HAP-1 (cell line): Measurements from ENCODE around the gene DNAI4.

ENCODE experiments used
- DNase-seq, 2 experiments: peaks; one replicate each; pipeline ENCODE4 v3.0.0-alpha.2; 2016 to 2020; ENCODE audit warnings: low spot score in 2 of 2
- H3K27me3 ChIP-seq: fragments of 250-450 bp; sonication (Bioruptor Pico); 2 replicates; pipeline ENCODE4 v1.5.1; 2020; ENCODE audit warnings: low read depth, mild to moderate bottlenecking, moderate library complexity
- H3K36me3 ChIP-seq: fragments of 250-450 bp; sonication (Bioruptor Pico); replicated peaks from 2 replicates; pipeline ENCODE4 v1.5.1; 2020; ENCODE audit warnings: mild to moderate bottlenecking
- H3K4me1 ChIP-seq: fragments of 250-450 bp; sonication (Bioruptor Pico); 2 replicates; pipeline ENCODE4 v1.5.1; 2020; ENCODE audit warnings: mild to moderate bottlenecking
- H3K4me3 ChIP-seq: fragments of 250-450 bp; sonication (Bioruptor Pico); 2 replicates; pipeline ENCODE4 v1.5.1; 2020; ENCODE audit warnings: mild to moderate bottlenecking, moderate library complexity
- H3K9me3 ChIP-seq: fragments of 250-450 bp; sonication (Bioruptor Pico); 2 replicates; pipeline ENCODE4 v1.5.1; 2020; ENCODE audit warnings: mild to moderate bottlenecking, moderate library complexity
- in situ Hi-C: fragments of 300-500 bp; cut with MboI; formaldehyde crosslinking; loops from 3 replicates; pipeline ENCODE4 v1.14.3; 2020; ENCODE audit warnings: low sequenced_read_pairs, inconsistent platforms, mixed read lengths

Gene DNAI4

GRCh38 chr1:66778969-66779368 lies 145.7 kb downstream of the DNAI4 start:
- no peaks in the 10 kb centered on the region; the same call in 1 of the 2 replicates for H3K4me1 ChIP-seq
- H3K36me3 ChIP-seq = no peaks in the 10 kb centered on the region
- DNase-seq = no peak
- peaks cover 8% of the 10 kb centered on the region; the same call in 1 of the 2 replicates for H3K27me3 ChIP-seq
- H3K4me3 ChIP-seq = no peak overlapping the region
- in situ Hi-C loops = no loop called here
- no peaks in the 10 kb centered on the region for H3K9me3 ChIP-seq

- no peaks in the 10 kb centered on the region for H3K9me3 ChIP-seq
- in situ Hi-C loops = no loop called here
- H3K27me3 ChIP-seq = peaks cover 8% of the 10 kb centered on the region; the same call in 1 of the 2 replicates
- H3K4me3 ChIP-seq = no peak overlapping the region
- no peaks in the 10 kb centered on the region for H3K36me3 ChIP-seq
- H3K4me1 ChIP-seq = no peaks in the 10 kb centered on the region; the same call in 1 of the 2 replicates
- DNase-seq = no peak
Observed at GRCh38 chr1:66778266-66778665, 146.4 kb downstream of the DNAI4 start.

- in situ Hi-C loops = no loop called here
- Histone ChIP-seq H3K27me3 (peaks cover 8% of the 10 kb centered on the region; the same call in 1 of the 2 replicates), H3K4me3 (no peak overlapping the region), H3K4me1 (no peaks in the 10 kb centered on the region; the same call in 1 of the 2 replicates), H3K9me3 (no peaks in the 10 kb centered on the region), H3K36me3 (no peaks in the 10 kb centered on the region)
- DNase-seq = no peak
Observed at GRCh38 chr1:66777831-66778230, 146.8 kb downstream of the DNAI4 start.

- Histone ChIP-seq H3K9me3 (no peaks in the 10 kb centered on the region), H3K36me3 (no peaks in the 10 kb centered on the region), H3K27me3 (peaks cover 8% of the 10 kb centered on the region; the same call in 1 of the 2 replicates), H3K4me1 (no peaks in the 10 kb centered on the region; the same call in 1 of the 2 replicates), H3K4me3 (no peak overlapping the region)
- DNase-seq = no peak
- in situ Hi-C loops = no loop called here
Observed at GRCh38 chr1:66775646-66776045, 149.0 kb downstream of the DNAI4 start.

- H3K9me3 ChIP-seq = no peaks in the 10 kb centered on the region
- H3K4me1 ChIP-seq = no peaks in the 10 kb centered on the region; the same call in 1 of the 2 replicates
- no peaks in the 10 kb centered on the region for H3K36me3 ChIP-seq
- peaks cover 8% of the 10 kb centered on the region; the same call in 1 of the 2 replicates for H3K27me3 ChIP-seq
- in situ Hi-C loops = no loop called here
- H3K4me3 ChIP-seq = no peak overlapping the region
- DNase-seq = no peak
Observed at GRCh38 chr1:66774438-66774837, 150.2 kb downstream of the DNAI4 start.

GRCh38 chr1:66773227-66773626 lies 151.4 kb downstream of the DNAI4 start:
- no peaks in the 10 kb centered on the region for H3K36me3 ChIP-seq
- H3K4me1 ChIP-seq = no peaks in the 10 kb centered on the region
- in situ Hi-C loops = no loop called here
- no peaks in the 10 kb centered on the region for H3K9me3 ChIP-seq
- peaks cover 8% of the 10 kb centered on the region; the same call in 1 of the 2 replicates for H3K27me3 ChIP-seq
- no peak for DNase-seq
- H3K4me3 ChIP-seq = no peak overlapping the region

- no peak for DNase-seq
- no peaks in the 10 kb centered on the region for H3K4me1 ChIP-seq
- no peaks in the 10 kb centered on the region for H3K36me3 ChIP-seq
- no peak overlapping the region for H3K4me3 ChIP-seq
- in situ Hi-C loops = no loop called here
- H3K9me3 ChIP-seq = no peaks in the 10 kb centered on the region
- no peaks in the 10 kb centered on the region for H3K27me3 ChIP-seq
Observed at GRCh38 chr1:66770694-66771093, 154.0 kb downstream of the DNAI4 start.

GRCh38 chr1:66770240-66770639 lies 154.4 kb downstream of the DNAI4 start:
- in situ Hi-C loops = no loop called here
- no peaks in the 10 kb centered on the region for H3K9me3 ChIP-seq
- DNase-seq = no peak
- H3K4me3 ChIP-seq = no peak overlapping the region
- H3K4me1 ChIP-seq = no peaks in the 10 kb centered on the region
- no peaks in the 10 kb centered on the region for H3K27me3 ChIP-seq
- H3K36me3 ChIP-seq = no peaks in the 10 kb centered on the region

- H3K4me3 ChIP-seq = no peak overlapping the region
- DNase-seq = no peak
- H3K9me3 ChIP-seq = no peaks in the 10 kb centered on the region
- in situ Hi-C loops = loop anchor here (10.0 kb wide), 1 partner anchor 375 kb away; no protein-coding TSS in a partner anchor
- H3K4me1 ChIP-seq = no peaks in the 10 kb centered on the region
- H3K36me3 ChIP-seq = no peaks in the 10 kb centered on the region
- H3K27me3 ChIP-seq = no peaks in the 10 kb centered on the region
Observed at GRCh38 chr1:66769512-66770229, 155.0 kb downstream of the DNAI4 start.

GRCh38 chr1:66768965-66769364 lies 155.7 kb downstream of the DNAI4 start:
- H3K36me3 ChIP-seq = no peaks in the 10 kb centered on the region
- H3K4me1 ChIP-seq = no peaks in the 10 kb centered on the region
- no peak for DNase-seq
- H3K27me3 ChIP-seq = no peaks in the 10 kb centered on the region
- H3K9me3 ChIP-seq = no peaks in the 10 kb centered on the region
- in situ Hi-C loops = loop anchor here (10.0 kb wide), 1 partner anchor 376 kb away; no protein-coding TSS in a partner anchor
- H3K4me3 ChIP-seq = no peak overlapping the region

- no peak for DNase-seq
- no peaks in the 10 kb centered on the region for H3K9me3 ChIP-seq
- no peak overlapping the region for H3K4me3 ChIP-seq
- no peaks in the 10 kb centered on the region for H3K4me1 ChIP-seq
- no peaks in the 10 kb centered on the region for H3K36me3 ChIP-seq
- H3K27me3 ChIP-seq = no peaks in the 10 kb centered on the region
- in situ Hi-C loops = loop anchor here (10.0 kb wide), 1 partner anchor 377 kb away; no protein-coding TSS in a partner anchor
Observed at GRCh38 chr1:66767626-66768025, 157.0 kb downstream of the DNAI4 start.

- Histone ChIP-seq H3K27me3 (no peaks in the 10 kb centered on the region), H3K4me3 (no peak overlapping the region), H3K9me3 (no peaks in the 10 kb centered on the region), H3K4me1 (no peaks in the 10 kb centered on the region), H3K36me3 (no peaks in the 10 kb centered on the region)
- DNase-seq = peak; percentile 51 to 67
- in situ Hi-C loops = loop anchor here (10.0 kb wide), 1 partner anchor 380 kb away; no protein-coding TSS in a partner anchor
Observed at GRCh38 chr1:66764994-66765578, 159.6 kb downstream of the DNAI4 start.
